GM18526 (cell line): ENCODE results near the gene JAKMIP2.

Source experiments
- POLR2A ChIP-seq: IDR thresholded peaks from 3 replicates; pipeline ENCODE4 v1.6.1; 2011; ENCODE audit not compliant: insufficient read length; ENCODE audit errors: extremely low read depth

JAKMIP2 gene

GRCh38 chr5:147573211-147573610 is 209.3 kb downstream of the JAKMIP2 start:
- no peak for TF ChIP-seq POLR2A

DNA sequence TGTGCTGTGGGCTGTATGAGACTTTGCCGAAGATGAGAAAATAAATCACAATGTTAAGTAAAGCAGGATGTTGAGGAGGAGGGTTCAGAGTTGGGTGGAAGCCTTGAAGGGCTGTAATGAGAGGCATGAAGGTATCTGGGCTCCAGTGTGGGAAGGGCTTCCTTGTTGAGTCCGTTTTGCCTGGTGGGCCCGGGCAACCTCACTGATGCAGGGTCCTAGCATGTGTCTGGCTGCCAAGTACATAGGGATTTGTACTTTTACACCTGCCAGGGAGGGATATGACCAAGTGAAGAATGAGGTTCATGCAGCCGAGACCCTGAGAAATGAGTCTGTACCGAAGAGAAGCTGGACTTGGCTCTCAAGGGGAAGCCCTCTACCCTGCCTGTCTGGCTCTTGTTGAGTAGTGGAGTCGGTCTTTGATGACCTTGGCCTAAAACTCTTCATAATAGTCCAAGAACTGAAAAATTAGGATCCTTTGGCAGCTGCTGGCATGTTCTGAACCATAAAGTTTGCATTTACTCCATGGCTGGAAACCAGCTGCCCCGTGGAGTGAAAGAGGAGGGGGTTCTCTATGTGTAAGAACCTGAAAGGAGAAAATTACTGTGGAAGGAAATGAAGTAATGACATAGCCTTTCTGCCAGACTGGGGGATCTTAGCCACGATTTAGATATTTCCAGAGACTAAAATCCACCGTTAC is 213.7 kb downstream of the JAKMIP2 start:
- no peak for TF ChIP-seq POLR2A

GRCh38 chr5:147567917-147568598 is 214.5 kb downstream of the JAKMIP2 start:
- no peak for TF ChIP-seq POLR2A

DNA sequence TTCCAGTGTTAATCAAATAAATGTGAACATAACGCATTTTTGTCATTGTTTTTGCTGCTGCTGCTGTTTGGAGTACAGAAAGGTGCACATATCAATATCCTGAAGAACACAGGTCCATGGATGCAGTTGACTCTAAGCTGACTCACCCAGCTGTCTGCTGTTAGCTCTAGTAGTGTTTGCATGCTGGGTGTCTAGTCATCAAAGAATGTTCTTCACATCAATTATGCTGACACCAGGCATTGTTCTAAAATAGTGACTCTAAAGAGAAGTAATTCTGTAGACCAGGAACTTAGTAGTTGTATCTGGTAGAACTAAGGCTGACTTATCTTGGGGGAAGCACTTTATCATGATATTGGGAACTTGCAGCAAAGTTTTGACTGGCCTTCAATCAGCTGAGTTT is 217.0 kb downstream of the JAKMIP2 start:
- TF ChIP-seq POLR2A, result no peak

- TF ChIP-seq POLR2A, result no peak
These were observed 218.4 kb downstream of the JAKMIP2 start for GRCh38 chr5:147564124-147564486.

- TF ChIP-seq POLR2A, result no peak
These were observed 218.9 kb downstream of the JAKMIP2 start for GRCh38 chr5:147563466-147564123.

GRCh38 chr5:147561435-147561834 is 221.1 kb downstream of the JAKMIP2 start:
- TF ChIP-seq POLR2A, result no peak

DNA sequence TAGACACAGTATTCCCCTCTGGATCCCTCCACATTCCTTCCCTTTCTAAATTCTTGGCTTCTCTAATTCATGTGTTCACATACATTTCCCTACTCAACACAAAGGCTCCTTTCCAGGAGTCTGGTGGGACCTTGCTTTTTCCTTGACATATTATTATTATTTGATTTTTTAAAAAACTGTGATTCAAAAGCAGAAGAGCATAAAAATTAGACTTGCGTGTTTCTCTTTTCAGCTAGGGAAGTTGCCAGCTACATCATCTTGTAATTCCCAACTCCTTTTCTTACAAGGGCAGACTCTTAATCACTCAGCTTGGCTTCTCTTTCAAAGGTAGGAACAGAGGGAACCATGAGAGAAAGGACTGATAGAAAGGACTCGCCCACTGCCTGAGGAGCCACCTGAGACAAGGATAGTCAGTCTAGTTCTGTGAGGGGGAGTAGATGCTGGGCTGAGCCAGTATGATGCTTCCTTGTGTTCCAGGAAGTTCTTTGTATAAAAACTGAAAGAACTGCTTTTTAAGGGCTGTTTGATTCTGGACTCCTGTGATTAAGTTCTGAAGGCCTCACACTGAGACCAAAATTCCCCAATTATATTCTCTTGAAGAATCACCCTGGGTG is 221.7 kb downstream of the JAKMIP2 start:
- no peak for TF ChIP-seq POLR2A

GRCh38 chr5:147559749-147560148 is 222.8 kb downstream of the JAKMIP2 start:
- no peak for TF ChIP-seq POLR2A

DNA sequence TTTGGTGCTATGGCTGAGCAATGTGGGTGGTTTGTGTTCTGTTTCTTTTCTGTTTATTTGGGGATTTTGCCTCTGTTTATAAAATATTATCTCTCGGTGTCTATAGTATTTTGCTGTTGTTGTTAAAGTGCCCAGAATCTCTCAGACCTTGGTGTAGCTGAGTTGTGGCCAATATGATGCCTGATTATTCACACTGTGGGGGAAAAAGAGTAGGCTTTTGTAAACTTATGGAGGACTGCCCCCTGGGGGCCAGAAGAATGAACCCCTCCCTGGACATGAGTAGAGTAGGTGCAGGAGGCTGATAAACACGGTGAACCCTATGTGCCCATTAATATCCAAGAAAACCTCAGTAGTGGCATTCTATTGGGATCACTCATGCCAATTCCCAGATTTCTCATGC is 223.7 kb downstream of the JAKMIP2 start:
- no peak for TF ChIP-seq POLR2A

GRCh38 chr5:147557876-147558745 is 224.4 kb downstream of the JAKMIP2 start:
- no peak for TF ChIP-seq POLR2A

GRCh38 chr5:147555176-147555575 is 227.4 kb downstream of the JAKMIP2 start:
- no peak for TF ChIP-seq POLR2A

GRCh38 chr5:147554261-147554817 is 228.2 kb downstream of the JAKMIP2 start:
- no peak for TF ChIP-seq POLR2A

GRCh38 chr5:147552897-147553296 is 229.6 kb downstream of the JAKMIP2 start:
- TF ChIP-seq POLR2A, result no peak

GRCh38 chr5:147551677-147552076 is 230.9 kb downstream of the JAKMIP2 start:
- TF ChIP-seq POLR2A, result no peak

DNA sequence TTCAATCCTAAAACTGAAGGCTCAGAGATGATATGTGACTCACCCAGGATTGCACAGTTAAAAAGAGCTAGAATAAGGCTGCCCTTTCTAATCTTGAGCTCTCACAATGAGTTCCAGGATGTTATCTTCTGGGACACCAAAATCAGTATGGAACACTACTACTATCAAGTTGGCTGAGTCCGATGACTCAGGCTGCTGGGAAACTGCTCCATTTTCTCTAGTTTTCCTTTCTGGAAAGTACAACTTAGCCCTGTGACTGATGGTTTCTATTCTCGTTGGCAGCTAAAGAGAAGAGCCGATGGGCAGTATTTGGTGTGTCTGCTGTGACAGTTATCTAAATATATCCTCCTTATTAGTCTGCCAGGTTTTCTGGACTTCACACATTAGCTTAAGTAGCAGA is 234.8 kb downstream of the JAKMIP2 start:
- no peak for TF ChIP-seq POLR2A
